HG03108 (cell line): Measurements from ENCODE around the gene MPP4.

Source experiments
- ATAC-seq: cut with Tn5 transposase; IDR thresholded peaks from one replicate; pipeline ENCODE4 v1.9.1; 2021; ENCODE audit warnings: moderate library complexity; ENCODE audit not compliant: unreplicated experiment

The MPP4 gene

DNA sequence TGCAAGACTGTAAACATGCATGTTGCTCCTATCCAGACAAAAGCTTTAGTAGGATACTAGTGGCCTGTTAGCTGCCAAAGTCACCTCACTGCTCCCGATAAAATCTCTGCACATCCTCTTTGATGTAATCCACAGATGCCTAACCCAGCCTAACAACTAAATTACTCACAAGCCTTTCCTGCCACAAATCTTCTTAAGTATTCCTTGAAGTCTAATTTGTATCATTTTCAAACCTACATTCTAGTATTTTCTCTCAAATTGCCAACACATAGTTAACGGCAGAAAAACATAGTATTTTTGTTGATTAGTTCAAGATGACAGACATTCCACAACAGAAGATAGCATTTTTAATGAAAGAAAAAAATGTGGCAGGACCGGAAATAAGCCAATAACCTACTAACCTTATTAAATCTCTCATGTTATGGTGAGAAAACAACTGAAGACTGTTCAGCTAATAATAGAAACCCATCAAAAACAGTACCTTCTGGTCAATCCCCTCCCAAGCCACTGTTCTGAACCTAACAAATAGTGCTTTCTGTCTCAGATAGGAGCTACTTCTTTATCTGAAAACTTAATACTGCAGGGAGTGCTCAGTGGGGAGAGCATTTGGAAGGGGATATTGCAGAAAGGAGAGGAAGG lies at the start of gene MPP4:
Gene MPP4 (minus strand): TSS at position 57 of the 639 bp plus-strand sequence. CDS start 4,690 bp downstream, outside the sequence.
- ATAC-seq, result no peak

DNA sequence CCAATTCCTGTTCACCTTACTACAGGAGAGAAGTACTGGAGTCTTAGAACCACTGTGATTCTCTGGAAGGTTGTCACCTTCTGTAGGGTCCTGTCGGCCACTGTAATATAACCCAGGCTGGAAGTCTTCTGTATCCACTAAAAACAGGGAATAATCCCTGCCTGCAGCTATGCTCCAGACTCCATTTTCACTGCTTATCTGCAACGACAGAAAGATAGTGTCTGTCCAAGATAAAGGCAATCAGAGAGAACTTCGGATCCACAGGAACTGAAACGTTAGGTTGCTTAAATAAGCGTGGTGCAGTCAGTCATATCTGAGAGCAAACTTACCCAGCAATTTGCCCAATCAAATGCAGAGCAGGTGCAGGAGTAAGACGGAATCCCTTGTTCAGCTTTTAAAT lies 48.1 kb upstream of the MPP4 start:
- ATAC-seq, result no peak

DNA sequence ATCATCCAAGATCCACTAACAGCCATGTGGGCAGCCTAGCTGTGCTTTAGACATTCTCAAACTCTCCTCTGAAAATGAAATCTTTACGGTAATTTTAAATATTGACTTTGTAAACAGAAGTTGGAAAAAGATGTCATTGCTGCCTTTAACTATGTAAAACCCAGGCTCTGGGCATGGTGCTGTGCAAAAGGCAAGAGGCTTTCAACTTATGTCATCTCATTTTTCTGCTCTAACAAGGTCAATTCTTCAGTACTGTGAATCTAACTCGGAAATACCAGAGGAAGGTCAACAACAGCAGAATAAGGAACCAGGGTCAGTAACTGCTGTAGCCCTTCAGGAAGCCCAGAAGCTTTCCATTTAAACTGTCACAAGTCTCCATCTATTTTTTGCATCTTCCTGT lies 37.0 kb upstream of the MPP4 start:
- no peak for ATAC-seq

DNA sequence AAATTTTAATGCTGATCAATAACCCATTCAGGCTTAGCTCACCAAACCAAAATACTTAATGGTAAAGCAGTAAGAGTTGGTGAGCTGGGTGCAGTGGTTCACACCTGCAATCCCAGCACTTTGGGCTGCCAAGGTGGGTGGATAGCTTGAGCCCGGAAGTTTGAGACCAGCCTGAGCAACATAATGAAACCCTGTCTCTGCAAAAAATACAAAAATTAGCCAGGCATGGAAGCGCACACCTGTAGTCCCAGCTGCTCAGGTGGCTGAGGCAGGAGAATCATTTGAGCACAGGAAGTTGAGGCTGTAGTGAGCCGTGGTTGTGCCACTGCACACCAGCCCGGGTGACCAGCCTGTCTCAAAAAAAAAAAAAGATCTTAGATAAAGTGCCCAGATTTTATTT lies 35.7 kb upstream of the MPP4 start:
- ATAC-seq, result no peak

- no peak for ATAC-seq
Measured at GRCh38 chr2:201733544-201733943, 35.1 kb upstream of the MPP4 start.

- ATAC-seq, result no peak
Measured at GRCh38 chr2:201730651-201731285, 32.3 kb upstream of the MPP4 start.

GRCh38 chr2:201715459-201715858 lies 17.0 kb upstream of the MPP4 start:
- ATAC-seq, result no peak

DNA sequence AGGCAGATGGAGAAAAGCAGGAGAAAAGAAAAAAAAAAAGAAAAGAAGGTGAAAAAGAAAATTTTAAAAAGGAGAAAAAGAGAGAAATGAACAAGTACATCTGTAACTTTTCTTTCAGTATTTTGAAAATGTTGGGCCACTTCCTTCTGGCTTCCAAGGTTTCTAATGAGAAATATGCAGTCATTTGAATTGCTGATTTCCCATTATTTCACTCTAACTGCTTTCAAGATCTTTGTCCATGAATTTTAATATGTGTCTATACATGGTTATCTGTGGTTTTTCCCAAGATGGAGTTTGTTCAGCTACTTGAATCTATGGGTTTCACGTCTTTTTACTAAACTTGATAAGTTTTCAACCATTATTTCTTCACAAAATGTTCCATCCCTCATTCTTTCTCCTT lies 14.3 kb upstream of the MPP4 start:
- ATAC-seq, result no peak

DNA sequence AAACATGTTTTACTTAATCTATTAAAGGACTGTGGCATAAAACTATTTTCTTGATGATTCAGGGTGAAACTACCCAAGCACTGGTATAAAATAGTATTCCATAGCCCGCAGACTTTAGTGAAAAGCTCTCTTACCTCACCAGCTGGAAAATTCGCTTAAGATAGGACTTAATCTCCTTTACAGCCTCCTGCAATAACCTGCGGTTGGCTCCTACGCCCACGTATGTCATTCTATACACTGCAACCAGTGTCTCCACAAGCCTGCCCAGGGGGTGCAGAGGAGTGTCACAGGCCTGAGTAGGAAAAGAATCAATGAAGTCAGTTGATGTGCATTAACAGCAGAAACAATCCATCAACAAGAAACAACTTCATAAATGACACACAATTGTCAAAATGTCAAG lies 11.3 kb upstream of the MPP4 start:
- no peak for ATAC-seq

DNA sequence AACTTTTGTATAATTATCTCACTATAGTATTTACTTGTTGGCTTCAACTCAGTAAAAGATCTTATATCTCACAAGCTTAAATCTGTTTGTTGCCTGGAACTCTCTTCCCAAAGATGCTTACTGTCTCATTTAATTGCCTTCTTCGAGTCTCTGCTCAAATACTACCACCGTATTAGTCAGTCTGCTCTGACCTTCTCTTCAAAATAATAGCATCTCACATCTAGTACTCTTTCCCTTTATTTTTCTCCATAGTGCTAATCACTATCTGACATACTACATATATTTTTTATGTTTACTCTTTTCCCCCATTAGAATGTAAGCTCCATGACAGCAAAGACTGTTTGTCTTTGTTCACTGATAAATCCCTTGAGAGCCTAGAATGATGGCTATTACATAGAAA lies 10.6 kb upstream of the MPP4 start:
- no peak for ATAC-seq

- no peak for ATAC-seq
Measured at GRCh38 chr2:201707753-201708152, 9.3 kb upstream of the MPP4 start.

DNA sequence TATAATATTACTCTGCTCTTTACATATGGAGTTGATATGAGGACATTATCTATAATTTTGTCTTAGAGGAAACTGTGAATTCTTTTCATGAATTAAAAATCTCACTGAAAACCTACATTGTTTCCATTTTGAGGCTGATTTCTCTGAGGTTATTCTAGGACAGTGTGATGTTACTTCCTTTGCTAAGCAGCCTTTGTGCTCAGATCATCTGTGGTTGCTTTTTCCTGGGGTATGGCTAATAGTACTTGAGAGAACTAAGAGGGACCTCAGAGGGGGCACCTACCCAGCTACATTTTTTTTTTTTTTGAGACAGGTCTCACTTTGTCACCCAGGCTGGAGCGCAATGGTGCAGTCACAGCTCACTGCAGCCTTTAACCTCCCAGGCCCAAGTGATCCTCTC lies 8.7 kb upstream of the MPP4 start:
- ATAC-seq, result no peak

DNA sequence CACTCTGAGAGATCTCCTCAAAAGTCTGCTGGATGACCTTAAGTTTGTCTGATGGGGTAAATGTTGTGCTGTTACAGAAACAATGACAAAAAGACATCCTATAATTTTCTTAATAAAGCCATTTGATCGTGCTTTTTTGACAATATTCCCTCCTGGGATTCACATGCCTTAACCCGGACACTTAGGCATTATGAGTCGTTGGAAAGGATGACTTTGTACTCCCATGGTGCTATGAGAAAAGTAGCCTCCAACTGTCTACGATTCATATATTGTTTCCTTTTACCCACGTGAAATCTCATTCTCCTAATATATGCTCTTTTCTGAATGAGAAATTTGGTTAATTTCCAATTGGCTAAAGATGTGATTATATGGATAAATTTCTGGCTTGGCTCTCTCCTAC lies 6.1 kb upstream of the MPP4 start:
- no peak for ATAC-seq

DNA sequence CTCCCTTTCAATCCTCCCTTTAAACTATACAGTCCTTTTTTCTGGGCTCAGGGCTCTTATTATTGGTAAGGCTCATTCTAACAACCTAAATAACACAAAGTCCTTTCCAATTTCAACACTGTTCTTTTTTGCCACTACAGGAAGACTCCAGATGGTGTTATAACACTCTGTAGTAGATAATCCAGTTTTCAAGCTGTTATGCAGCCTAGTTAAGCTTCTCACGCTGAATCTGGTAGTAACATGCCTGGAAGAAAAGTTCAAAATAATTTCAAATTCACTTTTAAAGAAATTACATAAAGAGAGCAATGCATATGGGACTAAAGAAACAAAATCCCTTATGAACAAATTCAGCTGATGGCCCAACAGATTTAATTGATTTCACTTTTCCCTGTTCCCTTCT lies 3.2 kb upstream of the MPP4 start:
- no peak for ATAC-seq

DNA sequence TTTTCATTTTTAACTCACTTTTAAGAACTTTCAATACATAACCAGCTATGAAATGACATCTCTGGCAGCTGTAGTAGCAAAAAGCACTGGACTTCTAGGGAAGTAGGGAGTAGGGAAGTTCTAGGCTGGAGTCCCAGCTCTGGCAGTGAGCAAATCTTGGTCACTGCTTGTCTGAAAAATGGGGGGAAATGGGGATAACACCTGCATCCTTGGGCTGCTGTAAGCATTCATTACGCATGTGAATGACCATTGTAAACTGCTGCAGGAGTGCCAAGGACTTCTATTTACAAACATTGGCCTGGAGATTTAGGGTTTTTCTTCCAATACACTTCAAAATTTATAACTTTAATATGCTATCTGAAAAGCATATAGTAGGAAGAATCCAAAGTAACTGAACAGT lies 972 bp upstream of the MPP4 start:
- no peak for ATAC-seq

GRCh38 chr2:201697899-201698298 lies 545 bp downstream of the MPP4 start:
- no peak for ATAC-seq

DNA sequence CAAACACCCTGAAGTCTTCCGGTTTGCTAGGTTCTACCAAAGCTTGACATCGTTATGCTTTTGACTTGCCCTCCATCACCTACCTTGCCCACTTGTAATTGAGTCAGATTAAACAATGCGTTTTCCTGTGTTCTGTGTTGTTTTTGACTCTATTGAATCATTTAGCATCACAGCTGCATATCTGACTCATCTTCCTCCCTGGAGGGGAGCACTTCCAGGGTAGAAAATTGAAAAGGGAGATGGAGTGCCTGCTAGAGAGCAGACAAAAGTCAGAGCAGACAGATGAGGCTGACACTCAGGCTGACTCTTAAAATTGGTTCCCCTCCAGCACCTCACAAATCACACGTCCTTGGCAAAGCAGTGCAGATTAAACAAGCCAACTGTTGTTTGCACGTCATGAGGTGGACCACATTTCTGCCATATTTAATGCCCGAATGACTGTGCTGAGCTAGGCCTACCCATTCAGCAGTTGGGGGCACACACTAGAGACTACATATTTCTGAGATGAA lies 2.2 kb downstream of the MPP4 start:
- no peak for ATAC-seq

- ATAC-seq, result no peak
Measured at GRCh38 chr2:201685156-201685555, 13.3 kb downstream of the MPP4 start.

GRCh38 chr2:201680743-201681142 lies 17.7 kb downstream of the MPP4 start:
- no peak for ATAC-seq

DNA sequence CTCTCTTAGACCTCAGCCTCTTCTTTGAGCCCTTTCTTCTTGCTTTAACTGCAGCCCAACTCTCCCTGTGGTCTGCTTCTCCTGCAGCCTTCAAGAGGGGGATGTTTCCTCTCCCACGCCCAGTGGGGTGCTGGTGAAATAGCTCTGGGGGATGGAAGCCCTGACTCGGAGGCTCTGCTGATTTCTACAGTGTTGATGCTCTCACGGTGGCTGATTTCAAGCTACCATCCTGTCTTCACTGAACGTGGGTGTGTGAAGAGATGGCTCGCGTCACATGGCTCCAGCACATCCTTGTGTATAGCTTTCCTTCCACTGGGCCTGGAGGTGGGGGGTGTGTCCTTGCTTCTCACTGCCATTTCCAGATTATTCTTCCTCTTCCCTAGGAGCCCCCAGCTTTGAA lies 20.0 kb downstream of the MPP4 start:
- ATAC-seq, result no peak

- no peak for ATAC-seq
Measured at GRCh38 chr2:201675454-201675853, 23.0 kb downstream of the MPP4 start.

- no peak for ATAC-seq
Measured at GRCh38 chr2:201674794-201675193, 23.6 kb downstream of the MPP4 start.

DNA sequence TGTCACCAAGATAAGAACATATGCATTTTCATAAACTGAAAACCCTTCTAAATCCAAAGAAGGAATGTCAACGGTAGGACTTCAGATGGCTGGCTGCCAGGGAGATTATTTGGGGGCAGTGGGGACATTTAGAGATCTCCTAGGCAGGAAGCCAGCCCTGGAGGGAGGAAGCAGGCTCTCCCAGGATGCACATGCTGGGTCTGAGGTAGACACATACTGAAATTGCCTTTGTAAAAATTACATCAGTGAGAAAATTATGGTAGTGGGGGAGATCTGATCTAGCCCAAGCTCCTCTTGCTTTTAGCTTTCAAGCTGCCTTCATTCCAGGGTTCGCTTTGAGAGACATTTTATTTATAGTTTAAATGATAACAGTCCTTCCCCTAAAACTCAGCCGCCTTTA lies 24.1 kb downstream of the MPP4 start:
- ATAC-seq, result no peak
